Measurements from ENCODE around the gene LBX1.
A peak's percentile ranks its signal among the peaks of the same experiment; 100 is the strongest.

Gene LBX1

GRCh38 chr10:101241840-101242707 lies 12.8 kb upstream of the LBX1 start:
- Histone ChIP-seq H2AK5ac (ENCODE audit: low read length) (no peak overlapping the region), H3K9ac (ENCODE audit: low read length) (no peak overlapping the region), H3K4me1 (ENCODE audit: control insufficient read depth in 1 of 2, insufficient read depth in 2 of 2, low read length in 2 of 2) (peaks cover 4 to 6% of the 10 kb centered on the region in 2 experiments), H3K79me1 (ENCODE audit: low read length) (no peaks in the 10 kb centered on the region), H3K4me2 (ENCODE audit: low read length) (no peak overlapping the region), H4K12ac (ENCODE audit: low read depth, low read length) (no peak overlapping the region), H2BK12ac (ENCODE audit: low read length) (no peak overlapping the region), H4K91ac (ENCODE audit: low read depth, low read length) (no peak overlapping the region), H3K36me3 (ENCODE audit: control insufficient read depth in 1 of 2, insufficient read depth in 2 of 2, low read length in 2 of 2) (no peaks in the 10 kb centered on the region), H3K9me3 (ENCODE audit: insufficient read depth, low read depth, low read length) (peaks cover 3% of the 10 kb centered on the region), H3K4ac (ENCODE audit: low read depth, low read length) (no peak overlapping the region), H3K18ac (ENCODE audit: low read length) (no peak overlapping the region), H3K4me3 (ENCODE audit: low read depth, low read length) (peak overlapping the region; percentile 4), H3K14ac (ENCODE audit: low read length) (no peak overlapping the region), H2BK120ac (ENCODE audit: insufficient read depth, low read length, poor library complexity) (no peak overlapping the region), H3K27me3 (ENCODE audit: insufficient read depth, low read length) (peaks cover 21% of the 10 kb centered on the region), H3K27ac (ENCODE audit: low read depth, low read length) (no peak overlapping the region), H2AFZ (ENCODE audit: insufficient read depth, low read length, poor library complexity) (no peak overlapping the region), H3K23ac (ENCODE audit: low read length) (no peak overlapping the region), H4K8ac (ENCODE audit: low read depth, low read length) (no peak overlapping the region), H3K79me2 (ENCODE audit: control insufficient read depth, insufficient read depth, low read length, poor library complexity) (no peaks in the 10 kb centered on the region), H2BK5ac (ENCODE audit: low read depth, low read length, poor library complexity) (no peak overlapping the region)
- WGBS (ENCODE audit: extremely low coverage, insufficient coverage, insufficient read length), result no CpG with 5 or more reads among the region's 21 CpGs
- DNase-seq, result no peak

GRCh38 chr10:101238732-101239105 lies 9.5 kb upstream of the LBX1 start:
- no peaks in the 10 kb centered on the region for H3K36me3 ChIP-seq (ENCODE audit: control insufficient read depth in 1 of 2, insufficient read depth in 2 of 2, low read length in 2 of 2)
- no peak overlapping the region for H2BK120ac ChIP-seq (ENCODE audit: insufficient read depth, low read length, poor library complexity)
- peak in 1 of 2 donors; percentile 24 for DNase-seq
- no peak overlapping the region for H3K23ac ChIP-seq (ENCODE audit: low read length)
- no peak overlapping the region for H3K18ac ChIP-seq (ENCODE audit: low read length)
- no peak overlapping the region for H3K14ac ChIP-seq (ENCODE audit: low read length)
- H2AK5ac ChIP-seq (ENCODE audit: low read length), result no peak overlapping the region
- H4K12ac ChIP-seq (ENCODE audit: low read depth, low read length), result no peak overlapping the region
- no peak overlapping the region for H3K4ac ChIP-seq (ENCODE audit: low read depth, low read length)
- no peak overlapping the region for H2AFZ ChIP-seq (ENCODE audit: insufficient read depth, low read length, poor library complexity)
- H2BK12ac ChIP-seq (ENCODE audit: low read length), result no peak overlapping the region
- WGBS (ENCODE audit: extremely low coverage, insufficient coverage, insufficient read length), result no CpG with 5 or more reads among the region's 24 CpGs
- H3K79me1 ChIP-seq (ENCODE audit: low read length), result no peaks in the 10 kb centered on the region
- H3K27ac ChIP-seq (ENCODE audit: low read depth, low read length), result no peak overlapping the region
- peaks cover 6% of the 10 kb centered on the region for H3K9me3 ChIP-seq (ENCODE audit: insufficient read depth, low read depth, low read length)
- H2BK5ac ChIP-seq (ENCODE audit: low read depth, low read length, poor library complexity), result no peak overlapping the region
- peaks cover 53% of the 10 kb centered on the region for H3K27me3 ChIP-seq (ENCODE audit: insufficient read depth, low read length)
- peaks cover 9% of the 10 kb centered on the region in 2 experiments for H3K4me1 ChIP-seq (ENCODE audit: control insufficient read depth in 1 of 2, insufficient read depth in 2 of 2, low read length in 2 of 2)
- H3K9ac ChIP-seq (ENCODE audit: low read length), result no peak overlapping the region
- H3K4me3 ChIP-seq (ENCODE audit: low read depth, low read length), result no peak overlapping the region
- H4K8ac ChIP-seq (ENCODE audit: low read depth, low read length), result no peak overlapping the region
- no peak overlapping the region for H4K91ac ChIP-seq (ENCODE audit: low read depth, low read length)
- H3K4me2 ChIP-seq (ENCODE audit: low read length), result no peak overlapping the region
- no peaks in the 10 kb centered on the region for H3K79me2 ChIP-seq (ENCODE audit: control insufficient read depth, insufficient read depth, low read length, poor library complexity)

DNA sequence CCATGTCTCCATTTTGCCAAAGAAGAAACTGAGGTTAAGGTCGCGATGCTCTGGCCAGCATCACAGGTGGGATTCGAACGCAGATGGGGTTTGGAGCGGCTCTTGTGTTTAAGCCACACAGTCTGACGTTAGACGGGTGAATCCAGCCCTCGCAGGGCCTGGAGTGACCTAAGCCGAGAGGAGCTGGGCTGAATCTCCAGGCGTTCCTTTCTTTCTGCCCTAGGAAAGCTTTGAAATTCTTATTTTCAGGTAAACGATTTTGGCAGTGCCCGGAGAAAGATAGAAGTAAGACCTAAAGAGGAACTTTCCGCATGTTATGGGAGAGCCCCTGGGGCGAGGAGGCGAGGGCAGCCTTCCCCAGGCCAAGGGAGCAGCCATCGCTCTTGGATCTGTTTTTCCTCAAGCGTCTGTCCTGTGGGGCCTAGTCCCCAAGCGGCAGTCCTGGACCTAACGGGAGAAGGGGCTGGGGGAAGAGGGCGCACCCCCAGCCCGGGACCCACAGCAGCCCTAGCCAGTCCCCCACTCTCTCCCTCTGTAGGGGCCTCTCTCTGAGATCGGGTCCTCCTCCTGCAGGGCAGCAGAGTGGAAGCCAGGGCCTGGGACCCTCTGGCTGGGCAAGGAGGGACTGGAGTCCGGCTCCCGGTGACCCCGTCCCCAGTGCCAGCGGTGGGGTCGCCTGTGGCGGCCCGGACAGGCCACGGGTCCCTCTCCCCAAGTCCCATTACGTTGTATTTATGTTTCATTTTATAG lies 8.9 kb upstream of the LBX1 start:
- Histone ChIP-seq H3K9ac (ENCODE audit: low read length) (no peak overlapping the region), H4K8ac (ENCODE audit: low read depth, low read length) (no peak overlapping the region), H3K4me2 (ENCODE audit: low read length) (no peak overlapping the region), H3K14ac (ENCODE audit: low read length) (no peak overlapping the region), H2AFZ (ENCODE audit: insufficient read depth, low read length, poor library complexity) (no peak overlapping the region), H2BK5ac (ENCODE audit: low read depth, low read length, poor library complexity) (no peak overlapping the region), H4K12ac (ENCODE audit: low read depth, low read length) (no peak overlapping the region), H3K36me3 (ENCODE audit: control insufficient read depth in 1 of 2, insufficient read depth in 2 of 2, low read length in 2 of 2) (no peaks in the 10 kb centered on the region), H3K18ac (ENCODE audit: low read length) (no peak overlapping the region), H3K79me2 (ENCODE audit: control insufficient read depth, insufficient read depth, low read length, poor library complexity) (no peaks in the 10 kb centered on the region), H3K79me1 (ENCODE audit: low read length) (no peaks in the 10 kb centered on the region), H3K4me3 (ENCODE audit: low read depth, low read length) (no peak overlapping the region), H2AK5ac (ENCODE audit: low read length) (no peak overlapping the region), H3K27ac (ENCODE audit: low read depth, low read length) (no peak overlapping the region), H3K4me1 (ENCODE audit: control insufficient read depth in 1 of 2, insufficient read depth in 2 of 2, low read length in 2 of 2) (peaks cover 9% of the 10 kb centered on the region in 2 experiments), H3K23ac (ENCODE audit: low read length) (no peak overlapping the region), H3K9me3 (ENCODE audit: insufficient read depth, low read depth, low read length) (peaks cover 6% of the 10 kb centered on the region), H2BK12ac (ENCODE audit: low read length) (no peak overlapping the region), H3K27me3 (ENCODE audit: insufficient read depth, low read length) (peaks cover 56% of the 10 kb centered on the region), H4K91ac (ENCODE audit: low read depth, low read length) (no peak overlapping the region), H3K4ac (ENCODE audit: low read depth, low read length) (no peak overlapping the region), H2BK120ac (ENCODE audit: insufficient read depth, low read length, poor library complexity) (no peak overlapping the region)
- no CpG with 5 or more reads among the region's 31 CpGs for WGBS (ENCODE audit: extremely low coverage, insufficient coverage, insufficient read length)
- DNase-seq, result no peak

GRCh38 chr10:101237081-101237981 lies 8.1 kb upstream of the LBX1 start:
- H3K4me2 ChIP-seq (ENCODE audit: low read length), result peak overlapping the region; percentile 13
- peaks cover 64% of the 10 kb centered on the region for H3K27me3 ChIP-seq (ENCODE audit: insufficient read depth, low read length)
- H2BK12ac ChIP-seq (ENCODE audit: low read length), result no peak overlapping the region
- no peak overlapping the region for H3K23ac ChIP-seq (ENCODE audit: low read length)
- H2AK5ac ChIP-seq (ENCODE audit: low read length), result no peak overlapping the region
- no peak overlapping the region for H2BK5ac ChIP-seq (ENCODE audit: low read depth, low read length, poor library complexity)
- no peak overlapping the region for H4K91ac ChIP-seq (ENCODE audit: low read depth, low read length)
- peaks cover 3% of the 10 kb centered on the region for H3K9me3 ChIP-seq (ENCODE audit: insufficient read depth, low read depth, low read length)
- no peaks in the 10 kb centered on the region for H3K79me2 ChIP-seq (ENCODE audit: control insufficient read depth, insufficient read depth, low read length, poor library complexity)
- H3K79me1 ChIP-seq (ENCODE audit: low read length), result no peaks in the 10 kb centered on the region
- no peaks in the 10 kb centered on the region for H3K36me3 ChIP-seq (ENCODE audit: control insufficient read depth in 1 of 2, insufficient read depth in 2 of 2, low read length in 2 of 2)
- no peak overlapping the region for H4K8ac ChIP-seq (ENCODE audit: low read depth, low read length)
- no peak overlapping the region for H2BK120ac ChIP-seq (ENCODE audit: insufficient read depth, low read length, poor library complexity)
- DNase-seq, result no peak
- H2AFZ ChIP-seq (ENCODE audit: insufficient read depth, low read length, poor library complexity), result no peak overlapping the region
- H3K27ac ChIP-seq (ENCODE audit: low read depth, low read length), result no peak overlapping the region
- no peak overlapping the region for H4K12ac ChIP-seq (ENCODE audit: low read depth, low read length)
- H3K9ac ChIP-seq (ENCODE audit: low read length), result no peak overlapping the region
- no peak overlapping the region for H3K4ac ChIP-seq (ENCODE audit: low read depth, low read length)
- H3K4me1 ChIP-seq (ENCODE audit: control insufficient read depth in 1 of 2, insufficient read depth in 2 of 2, low read length in 2 of 2), result peaks cover 7 to 9% of the 10 kb centered on the region in 2 experiments
- H3K14ac ChIP-seq (ENCODE audit: low read length), result no peak overlapping the region
- no CpG with 5 or more reads among the region's 38 CpGs for WGBS (ENCODE audit: extremely low coverage, insufficient coverage, insufficient read length)
- no peak overlapping the region for H3K4me3 ChIP-seq (ENCODE audit: low read depth, low read length)
- H3K18ac ChIP-seq (ENCODE audit: low read length), result no peak overlapping the region

Measured in trophoblast cell (in vitro differentiated cells and primary cell).